CD4-positive, alpha-beta T cell treated with Interleukin-15 for 1 hour (primary cell): Measurements from ENCODE around the gene MED9.

Source experiments
- DNase-seq: peaks from one replicate; pipeline ENCODE4 v3.0.0-alpha.2; 2020

The MED9 gene

GRCh38 chr17:17505610-17506171, 28.9 kb downstream of the MED9 start:
- no peak for DNase-seq

- no peak for DNase-seq
Measured at GRCh38 chr17:17506181-17506741, 29.5 kb downstream of the MED9 start.

GRCh38 chr17:17506893-17507464, 30.2 kb downstream of the MED9 start:
- DNase-seq = no peak

- no peak for DNase-seq
Measured at GRCh38 chr17:17507465-17508011, 30.7 kb downstream of the MED9 start.

GRCh38 chr17:17508019-17508535, 31.3 kb downstream of the MED9 start:
- no peak for DNase-seq

- no peak for DNase-seq
Measured at GRCh38 chr17:17508646-17509591, 32.1 kb downstream of the MED9 start.

- DNase-seq = no peak
Measured at GRCh38 chr17:17509601-17510425, 33.0 kb downstream of the MED9 start.

GRCh38 chr17:17510456-17511292, 33.9 kb downstream of the MED9 start:
- no peak for DNase-seq

- DNase-seq = no peak
Measured at GRCh38 chr17:17511293-17511741, 34.5 kb downstream of the MED9 start.

GRCh38 chr17:17511881-17512858, 35.4 kb downstream of the MED9 start:
- DNase-seq = no peak

GRCh38 chr17:17512866-17513265, 36.1 kb downstream of the MED9 start:
- no peak for DNase-seq

- no peak for DNase-seq
Measured at GRCh38 chr17:17513626-17514025, 36.8 kb downstream of the MED9 start.

- no peak for DNase-seq
Measured at GRCh38 chr17:17514361-17514992, 37.7 kb downstream of the MED9 start.

- no peak for DNase-seq
Measured at GRCh38 chr17:17514993-17515933, 38.5 kb downstream of the MED9 start.

- DNase-seq = no peak
Measured at GRCh38 chr17:17515934-17516930, 39.4 kb downstream of the MED9 start.

- no peak for DNase-seq
Measured at GRCh38 chr17:17516941-17517720, 40.3 kb downstream of the MED9 start.
